Neural cell (in vitro differentiated cells): ENCODE measurements around the gene PPP1CB. TPM values are rescaled to one million over a fixed set of nuclear protein-coding genes. Genes with fewer than 3 reads are reported as not detected.
A peak's percentile ranks its signal among the peaks of the same experiment; 100 is the strongest.

Source experiments
- H2AFZ ChIP-seq: fragments of 200-600, 300-800 bp; sonication (generic), shearing (Covaris generic); 2 replicates; pipeline ENCODE4 v1.6.0; 2014; ENCODE audit warnings: low read depth, mild to moderate bottlenecking, antibody characterized with exemption, low read length, moderate library complexity
- H3F3A ChIP-seq: fragments of 200-600 bp; shearing (Covaris generic); 2 replicates; pipeline ENCODE4 v1.6.1; 2016; ENCODE audit warnings: mild to moderate bottlenecking, moderate library complexity, mixed read lengths, antibody characterized with exemption, low read length; ENCODE audit not compliant: insufficient read depth, poor library complexity, severe bottlenecking
- H3K27ac ChIP-seq: fragments of 200-600, 300-800 bp; sonication (generic), shearing (Covaris generic); 2 replicates; pipeline ENCODE4 v1.5.1; 2014; ENCODE audit warnings: mild to moderate bottlenecking, low read length, moderate library complexity
- H3K27me3 ChIP-seq: fragments of 300-800, 200-600 bp; sonication (generic), shearing (Covaris generic); 2 replicates; pipeline ENCODE4 v1.6.0; 2014; ENCODE audit warnings: mild to moderate bottlenecking, low read depth, low read length, moderate library complexity; ENCODE audit not compliant: insufficient read depth
- H3K36me3 ChIP-seq: fragments of 300-800, 200-600 bp; sonication (generic), shearing (Covaris generic); 2 replicates; pipeline ENCODE4 v1.5.1; 2014; ENCODE audit warnings: mild to moderate bottlenecking, antibody characterized with exemption, low read length, moderate library complexity; ENCODE audit not compliant: insufficient read depth
- H3K4me2 ChIP-seq: fragments of 300-800, 200-600 bp; sonication (generic), shearing (Covaris generic); 2 replicates; pipeline ENCODE4 v1.6.0; 2014; ENCODE audit warnings: mild to moderate bottlenecking, low read length
- H3K4me3 ChIP-seq: fragments of 300-800, 200-600 bp; sonication (generic), shearing (Covaris generic); 2 replicates; pipeline ENCODE4 v1.5.1; 2014; ENCODE audit warnings: mild to moderate bottlenecking, low read length, moderate library complexity
- H3K79me2 ChIP-seq: fragments of 200-600 bp; shearing (Covaris generic); replicated peaks from 2 replicates; pipeline ENCODE4 v1.6.0; 2014; ENCODE audit warnings: mild to moderate bottlenecking, low read length, moderate library complexity; ENCODE audit not compliant: insufficient read depth
- H3K9ac ChIP-seq: fragments of 300-800, 200-600 bp; sonication (generic), shearing (Covaris generic); 2 replicates; pipeline ENCODE4 v1.6.1; 2016; ENCODE audit warnings: mild to moderate bottlenecking, low read length, mixed read lengths
- H3K9me2 ChIP-seq: fragments of 200-600 bp; shearing (Covaris generic); 2 replicates; pipeline ENCODE4 v1.6.1; 2016; ENCODE audit warnings: mild to moderate bottlenecking, low read length, mixed read lengths; ENCODE audit not compliant: insufficient read depth
- H3K9me3 ChIP-seq: fragments of 200-600, 300-800 bp; sonication (generic), shearing (Covaris generic); 2 replicates; pipeline ENCODE4 v1.6.1; 2016; ENCODE audit warnings: mild to moderate bottlenecking, mixed run types, low read length, moderate library complexity, mixed read lengths
- H4K20me1 ChIP-seq: fragments of 200-600 bp; shearing (Covaris generic); 2 replicates; pipeline ENCODE4 v1.6.1; 2016; ENCODE audit warnings: mild to moderate bottlenecking, mixed run types; ENCODE audit not compliant: insufficient read depth
- CTCF ChIP-seq: fragments of 450-650 bp; IDR thresholded peaks from 2 replicates; pipeline ENCODE4 v1.5.1; 2014; ENCODE audit warnings: antibody characterized with exemption, mild to moderate bottlenecking, moderate library complexity; ENCODE audit not compliant: poor library complexity, severe bottlenecking
- EP300 ChIP-seq: fragments of 450-650 bp; conservative IDR thresholded peaks from 2 replicates; pipeline ENCODE4 v1.6.1; 2014; ENCODE audit warnings: antibody characterized with exemption, mild to moderate bottlenecking, moderate library complexity; ENCODE audit not compliant: poor library complexity, severe bottlenecking
- EZH2 ChIP-seq: fragments of 200-600, 300-800 bp; shearing (Covaris generic), sonication (generic); IDR thresholded peaks from 2 replicates; pipeline ENCODE4 v1.6.1; 2014; ENCODE audit warnings: antibody characterized with exemption, low read length, borderline replicate concordance, mild to moderate bottlenecking; ENCODE audit not compliant: insufficient read depth, poor library complexity, severe bottlenecking
- MXI1 ChIP-seq: fragments of 450-650 bp; conservative IDR thresholded peaks from 2 replicates; pipeline ENCODE4 v1.6.1; 2014; ENCODE audit warnings: antibody characterized with exemption, mild to moderate bottlenecking; ENCODE audit not compliant: poor library complexity, severe bottlenecking
- POLR2AphosphoS5 ChIP-seq: IDR thresholded peaks from 2 replicates; pipeline ENCODE4 v1.6.1; 2012
- RAD21 ChIP-seq: fragments of 450-650 bp; conservative IDR thresholded peaks from 2 replicates; pipeline ENCODE4 v1.6.1; 2014; ENCODE audit warnings: antibody characterized with exemption, mild to moderate bottlenecking, moderate library complexity
- SMC3 ChIP-seq: fragments of 450-650 bp; conservative IDR thresholded peaks from 2 replicates; pipeline ENCODE4 v1.6.1; 2014; ENCODE audit warnings: antibody characterized with exemption, mild to moderate bottlenecking, moderate library complexity; ENCODE audit not compliant: poor library complexity
- TAF1 ChIP-seq: IDR thresholded peaks from 2 replicates; pipeline ENCODE4 v1.6.1; 2012; ENCODE audit warnings: low read depth
- polyA plus RNA-seq: library from polyadenylated mRNA; depleted of rRNA; stranded (reverse); fragments of >200 nt; gene quantifications from 2 replicates; pipeline ENCODE4 v1.2.3, GENCODE V29; 2014
- TF ChIP-seq, protein P1 (sequence below): IDR thresholded peaks from 2 replicates; pipeline ENCODE4 v1.6.1; 2012; ENCODE audit warnings: borderline replicate concordance

Gene PPP1CB
- polyA plus RNA-seq, 1 donor from 2014 or later: 239 TPM

DNA sequence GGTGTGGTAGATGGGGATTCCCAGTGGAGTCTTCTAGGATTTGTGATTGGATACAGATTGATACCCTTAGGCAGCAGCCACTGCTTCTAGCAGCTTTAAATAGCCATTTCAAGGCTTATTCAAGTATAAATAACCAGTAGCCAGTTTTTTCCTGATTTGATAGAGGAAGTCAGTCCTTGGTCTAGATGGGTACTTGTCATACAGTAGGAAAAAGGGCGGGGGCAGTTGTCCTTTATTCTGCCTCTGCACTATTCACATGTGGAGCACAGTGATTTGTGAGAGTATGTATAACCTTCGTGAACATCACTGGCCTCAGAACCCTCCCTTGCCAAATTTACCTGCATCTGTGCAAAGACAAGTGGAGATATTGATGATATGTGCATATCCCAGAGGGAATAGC lies 6.8 kb downstream of the PPP1CB start:
- TF ChIP-seq EP300 (no peak), RAD21 (no peak), MXI1 (no peak), CTCF (no peak), TAF1 (no peak), SMC3 (no peak)
- H3K9ac ChIP-seq: peak overlapping the region; percentile 27
- peak overlapping the region; percentile 38 for H3K27ac ChIP-seq
- H4K20me1 ChIP-seq: peaks cover 22% of the 10 kb centered on the region
- H3K79me2 ChIP-seq: peaks cover 100% of the 10 kb centered on the region
- H3K36me3 ChIP-seq: no peaks in the 10 kb centered on the region
- no peaks in the 10 kb centered on the region for H3K9me3 ChIP-seq
- H3K4me3 ChIP-seq: peak overlapping the region; percentile 42
- peak overlapping the region; percentile 22 for H3K4me2 ChIP-seq
- H3F3A ChIP-seq: peaks cover 5% of the 10 kb centered on the region
- no peaks in the 10 kb centered on the region for H3K9me2 ChIP-seq
- H3K27me3 ChIP-seq: no peaks in the 10 kb centered on the region
- H2AFZ ChIP-seq: no peak overlapping the region

GRCh38 chr2:28761420-28761819 lies 9.8 kb downstream of the PPP1CB start:
- no peak overlapping the region for H3K27ac ChIP-seq
- H2AFZ ChIP-seq: no peak overlapping the region
- H3K27me3 ChIP-seq: no peaks in the 10 kb centered on the region
- no peaks in the 10 kb centered on the region for H3K9me2 ChIP-seq
- no peaks in the 10 kb centered on the region for H3K36me3 ChIP-seq
- H3K4me3 ChIP-seq: no peak overlapping the region
- TF ChIP-seq EZH2 (no peak), SMC3 (no peak), MXI1 (no peak), CTCF (no peak), RAD21 (no peak), POLR2AphosphoS5 (no peak), EP300 (no peak), TAF1 (no peak)
- TF ChIP-seq, protein P1, sequence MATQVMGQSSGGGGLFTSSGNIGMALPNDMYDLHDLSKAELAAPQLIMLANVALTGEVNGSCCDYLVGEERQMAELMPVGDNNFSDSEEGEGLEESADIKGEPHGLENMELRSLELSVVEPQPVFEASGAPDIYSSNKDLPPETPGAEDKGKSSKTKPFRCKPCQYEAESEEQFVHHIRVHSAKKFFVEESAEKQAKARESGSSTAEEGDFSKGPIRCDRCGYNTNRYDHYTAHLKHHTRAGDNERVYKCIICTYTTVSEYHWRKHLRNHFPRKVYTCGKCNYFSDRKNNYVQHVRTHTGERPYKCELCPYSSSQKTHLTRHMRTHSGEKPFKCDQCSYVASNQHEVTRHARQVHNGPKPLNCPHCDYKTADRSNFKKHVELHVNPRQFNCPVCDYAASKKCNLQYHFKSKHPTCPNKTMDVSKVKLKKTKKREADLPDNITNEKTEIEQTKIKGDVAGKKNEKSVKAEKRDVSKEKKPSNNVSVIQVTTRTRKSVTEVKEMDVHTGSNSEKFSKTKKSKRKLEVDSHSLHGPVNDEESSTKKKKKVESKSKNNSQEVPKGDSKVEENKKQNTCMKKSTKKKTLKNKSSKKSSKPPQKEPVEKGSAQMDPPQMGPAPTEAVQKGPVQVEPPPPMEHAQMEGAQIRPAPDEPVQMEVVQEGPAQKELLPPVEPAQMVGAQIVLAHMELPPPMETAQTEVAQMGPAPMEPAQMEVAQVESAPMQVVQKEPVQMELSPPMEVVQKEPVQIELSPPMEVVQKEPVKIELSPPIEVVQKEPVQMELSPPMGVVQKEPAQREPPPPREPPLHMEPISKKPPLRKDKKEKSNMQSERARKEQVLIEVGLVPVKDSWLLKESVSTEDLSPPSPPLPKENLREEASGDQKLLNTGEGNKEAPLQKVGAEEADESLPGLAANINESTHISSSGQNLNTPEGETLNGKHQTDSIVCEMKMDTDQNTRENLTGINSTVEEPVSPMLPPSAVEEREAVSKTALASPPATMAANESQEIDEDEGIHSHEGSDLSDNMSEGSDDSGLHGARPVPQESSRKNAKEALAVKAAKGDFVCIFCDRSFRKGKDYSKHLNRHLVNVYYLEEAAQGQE: no peak
- no peak overlapping the region for H3K9ac ChIP-seq
- H4K20me1 ChIP-seq: peaks cover 19% of the 10 kb centered on the region
- H3K79me2 ChIP-seq: peaks cover 98% of the 10 kb centered on the region
- no peak overlapping the region for H3K4me2 ChIP-seq
- H3F3A ChIP-seq: peaks cover 10% of the 10 kb centered on the region
- H3K9me3 ChIP-seq: no peaks in the 10 kb centered on the region
